Sigmoid colon (tissue), 7 donors: ENCODE measurements around the gene C1QTNF8. TPM values are rescaled to one million over a fixed set of nuclear protein-coding genes. Genes with fewer than 3 reads are reported as not detected.

Source experiments
- DNase-seq: peaks from one replicate; pipeline ENCODE4 v3.0.0-alpha.2; 2019
- H3K27ac ChIP-seq, 4 donors: fragments of 200-600 bp; sonication (generic); one replicate each; pipeline ENCODE4 v1.5.1; 2016 to 2019; ENCODE audit warnings: mild to moderate bottlenecking in 1 of 4
- H3K27me3 ChIP-seq, 3 donors: fragments of 200-600 bp; sonication (generic); one replicate each; pipeline ENCODE4 v1.5.1; 2019; ENCODE audit warnings: mild to moderate bottlenecking in 1 of 3
- H3K36me3 ChIP-seq, 4 donors: fragments of 200-600 bp; sonication (generic); one replicate each; pipeline ENCODE4 v1.5.1; 2016 to 2019
- H3K4me1 ChIP-seq, 4 donors: fragments of 200-600 bp; sonication (generic); one replicate each; pipeline ENCODE4 v1.5.1; 2017 to 2019
- H3K4me3 ChIP-seq, 4 donors: fragments of 200-600 bp; sonication (generic); one replicate each; pipeline ENCODE4 v1.5.1; 2017 to 2019; ENCODE audit warnings: mild to moderate bottlenecking in 2 of 4, moderate library complexity in 1 of 4
- H3K9me3 ChIP-seq, 4 donors: fragments of 200-600 bp in 3 of 4; sonication (generic) in 3 of 4; one replicate each; pipeline versions ENCODE4 v1.5.1 to v1.6.1; 2013 to 2019
- CTCF ChIP-seq, 4 experiments: fragments of 450-650 bp in 3 of 4; fragments of 200-600 bp in 1 of 4; IDR thresholded peaks; one replicate each; pipeline ENCODE4 v1.5.1; 2016 to 2019; ENCODE audit warnings: antibody characterized with exemption in 4 of 4, mild to moderate bottlenecking in 3 of 4, moderate library complexity in 2 of 4
- EP300 ChIP-seq, 4 donors: sonication (generic); formaldehyde crosslinking; IDR thresholded peaks; one replicate each; pipeline ENCODE4 v1.6.1; 2017; ENCODE audit warnings: antibody characterized with exemption in 4 of 4
- POLR2A ChIP-seq, 2 donors: fragments of 450-650 bp; IDR thresholded peaks; one replicate each; pipeline ENCODE4 v1.6.1; 2016; ENCODE audit warnings: antibody characterized with exemption in 2 of 2, mild to moderate bottlenecking in 2 of 2, moderate library complexity in 2 of 2
- POLR2AphosphoS5 ChIP-seq, 4 donors: sonication (generic); formaldehyde crosslinking; IDR thresholded peaks; one replicate each; pipeline ENCODE4 v1.6.1; 2017; ENCODE audit warnings: antibody characterized with exemption in 4 of 4
- WGBS, 2 donors: extraction: QIAGEN DNeasy Blood & Tissue Kit; methylation state at CpG; one replicate each; pipeline ENCODE4 v1.1.7; 2013; 5-methylcytosine and 5-hydroxymethylcytosine counted together
- intact Hi-C: fragments of 100-400 bp; cut with DNase I; formaldehyde crosslinking; loops from one replicate; pipeline ENCODE4 v1.15.1; 2023
- polyA plus RNA-seq, 3 donors: library from polyadenylated mRNA; stranded (reverse); fragments of 200-250 nt; gene quantifications; one replicate each; pipeline ENCODE4 v1.2.3, GENCODE V29; 2013
- total RNA-seq, 4 donors: library from RNA; depleted of rRNA; stranded (reverse); fragments of >200 nt; gene quantifications; one replicate each; pipeline ENCODE4 v1.1.0, GENCODE V29; 2016
- donor health status: healthy with polysubstance abuse.
- donor health status: Bipolar disorder and iron deficiency.
- donor health status: healthy.

The C1QTNF8 gene
- total and polyA plus RNA-seq, 7 donors: not detected

DNA sequence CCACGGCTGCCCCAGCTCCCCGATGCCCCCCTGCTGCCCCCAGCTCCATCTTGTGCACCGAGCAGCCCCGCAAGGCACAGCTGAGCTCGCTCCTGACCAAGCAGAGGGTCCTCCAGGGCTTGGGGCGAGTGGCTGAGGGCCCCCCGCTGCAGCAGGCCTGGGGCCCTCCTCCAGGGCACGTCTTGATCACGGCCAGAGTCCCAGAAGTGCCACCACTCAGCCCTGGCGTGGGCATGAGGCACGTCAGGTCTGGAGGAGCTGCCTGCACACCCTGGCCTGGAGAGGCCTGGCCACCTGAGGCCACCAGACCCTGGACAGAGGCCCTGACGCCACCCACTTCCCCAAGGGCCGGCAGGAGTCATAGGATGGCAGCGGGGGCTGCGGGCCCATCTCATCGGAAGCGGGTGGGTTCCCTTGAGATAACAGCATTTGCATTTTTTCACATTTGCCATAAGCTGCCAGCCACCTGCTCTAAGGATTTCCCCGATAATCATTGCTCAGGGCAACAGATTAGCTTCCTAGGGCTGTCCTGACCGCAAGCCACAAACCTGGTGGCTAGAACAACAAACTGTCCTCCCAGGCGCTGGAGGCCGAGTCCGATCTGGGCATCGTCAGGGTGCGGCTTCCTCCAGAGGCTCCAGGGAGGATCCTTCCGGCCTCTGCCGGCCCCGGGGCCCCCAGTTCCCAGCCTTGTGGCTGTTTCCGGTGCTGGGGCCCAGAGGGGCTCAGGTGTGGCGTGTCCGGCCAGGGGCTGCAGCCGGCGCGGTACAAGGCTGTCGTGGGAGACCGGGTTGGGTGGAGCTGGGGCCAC is 23.9 kb upstream of the C1QTNF8 start:
- no peaks in the 10 kb centered on the region for H3K27me3 ChIP-seq
- TF ChIP-seq EP300 (IDR thresholded peaks at IDR 0.05): no peak
- no peak for TF ChIP-seq POLR2A (IDR thresholded peaks at IDR 0.05)
- TF ChIP-seq POLR2AphosphoS5 (IDR thresholded peaks at IDR 0.05): no peak
- no peak for TF ChIP-seq CTCF (IDR thresholded peaks at IDR 0.05)
- H3K4me3 ChIP-seq: no peak overlapping the region
- no peak overlapping the region for H3K27ac ChIP-seq
- intact Hi-C loops: no loop called here
- H3K9me3 ChIP-seq: no peaks in the 10 kb centered on the region
- DNase-seq: no peak
- no peaks in the 10 kb centered on the region for H3K4me1 ChIP-seq
- 47 to 66% methylated on average over 35 of the region's 35 CpGs for WGBS, 2 donors
- H3K36me3 ChIP-seq: no peaks in the 10 kb centered on the region

DNA sequence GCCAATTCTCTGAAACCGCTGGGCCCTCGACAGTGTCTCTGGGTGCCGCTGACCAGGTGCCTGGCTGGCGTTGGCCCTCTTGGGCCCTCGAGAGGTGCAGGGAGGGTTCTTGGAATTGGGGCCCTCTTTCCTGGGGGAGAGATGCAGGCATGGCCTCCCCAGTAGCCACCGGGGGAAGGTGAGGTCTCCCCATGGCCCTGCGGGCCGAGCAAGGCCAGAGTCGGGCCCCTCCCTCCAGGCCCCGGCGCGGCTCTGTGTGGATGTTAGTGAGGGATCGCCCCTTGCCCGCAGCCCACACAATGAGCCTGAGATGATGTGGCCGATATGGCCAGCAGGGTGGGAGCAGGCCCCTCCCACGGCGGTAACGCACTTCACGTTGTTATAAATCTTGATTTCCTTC is 23.1 kb upstream of the C1QTNF8 start:
- H3K4me1 ChIP-seq: no peaks in the 10 kb centered on the region
- no peaks in the 10 kb centered on the region for H3K9me3 ChIP-seq
- TF ChIP-seq POLR2A (IDR thresholded peaks at IDR 0.05) (no peak), POLR2AphosphoS5 (IDR thresholded peaks at IDR 0.05) (no peak), EP300 (IDR thresholded peaks at IDR 0.05) (no peak), CTCF (IDR thresholded peaks at IDR 0.05) (no peak)
- intact Hi-C loops: no loop called here
- H3K36me3 ChIP-seq: no peaks in the 10 kb centered on the region
- no peaks in the 10 kb centered on the region for H3K27me3 ChIP-seq
- H3K27ac ChIP-seq: no peak overlapping the region
- H3K4me3 ChIP-seq: no peak overlapping the region
- no peak for DNase-seq
- 72 to 74% methylated on average over 19 of the region's 19 CpGs for WGBS, 2 donors

- Histone ChIP-seq H3K4me3 (no peak overlapping the region), H3K36me3 (no peaks in the 10 kb centered on the region), H3K27me3 (no peaks in the 10 kb centered on the region), H3K9me3 (no peaks in the 10 kb centered on the region), H3K4me1 (no peaks in the 10 kb centered on the region), H3K27ac (no peak overlapping the region)
- intact Hi-C loops: no loop called here
- TF ChIP-seq POLR2A (IDR thresholded peaks at IDR 0.05) (no peak), EP300 (IDR thresholded peaks at IDR 0.05) (no peak), POLR2AphosphoS5 (IDR thresholded peaks at IDR 0.05) (no peak), CTCF (IDR thresholded peaks at IDR 0.05) (no peak)
- DNase-seq: no peak
- 60 to 79% methylated on average over 19 of the region's 19 CpGs for WGBS, 2 donors
Observed at GRCh38 chr16:1117926-1118325, 21.9 kb upstream of the C1QTNF8 start.

DNA sequence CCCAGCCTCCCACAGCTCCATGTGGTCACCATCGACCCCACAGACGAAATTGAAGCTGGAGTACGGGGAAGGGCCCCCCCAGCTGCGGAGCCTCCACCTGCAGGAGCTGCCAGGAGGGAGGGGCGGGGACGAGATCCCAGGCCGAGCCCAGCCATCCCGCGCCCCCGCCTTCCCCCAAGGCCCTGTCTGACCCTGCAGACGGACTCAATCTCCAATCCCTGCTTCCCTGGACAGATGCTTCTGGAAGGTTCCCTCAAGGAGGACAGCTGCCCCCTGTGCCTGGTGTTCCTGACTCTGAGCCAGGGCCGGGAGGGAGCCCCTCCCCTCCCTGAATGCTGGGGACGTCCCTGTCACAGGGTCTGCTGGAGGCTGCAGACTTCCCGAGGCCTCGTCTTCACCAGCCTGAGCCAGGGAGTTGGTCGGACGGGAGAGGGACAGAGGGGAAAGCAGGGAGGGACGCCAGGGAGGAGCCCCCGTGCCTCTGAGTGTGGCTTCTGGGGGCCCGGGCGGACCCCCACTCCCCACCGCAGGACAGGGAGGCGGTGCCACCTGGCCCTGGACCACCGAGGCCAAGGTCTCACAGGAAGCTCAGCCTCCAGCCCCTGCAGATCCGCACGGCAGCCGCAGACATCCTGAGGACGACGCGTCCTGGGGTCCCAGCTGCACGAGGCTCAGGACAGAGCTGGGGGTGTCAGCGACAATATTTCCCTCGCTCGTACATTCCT is 21.3 kb upstream of the C1QTNF8 start:
- no peaks in the 10 kb centered on the region for H3K27me3 ChIP-seq
- no peaks in the 10 kb centered on the region for H3K9me3 ChIP-seq
- TF ChIP-seq CTCF (IDR thresholded peaks at IDR 0.05) (no peak), POLR2A (IDR thresholded peaks at IDR 0.05) (no peak), POLR2AphosphoS5 (IDR thresholded peaks at IDR 0.05) (no peak), EP300 (IDR thresholded peaks at IDR 0.05) (no peak)
- no peak overlapping the region for H3K4me3 ChIP-seq
- H3K27ac ChIP-seq: no peak overlapping the region
- no peaks in the 10 kb centered on the region for H3K36me3 ChIP-seq
- no peak for DNase-seq
- 30 to 57% methylated on average over 34 of the region's 34 CpGs for WGBS, 2 donors
- no peaks in the 10 kb centered on the region for H3K4me1 ChIP-seq
- intact Hi-C loops: no loop called here
